Hepatocyte (in vitro differentiated cells): Measurements from ENCODE around the gene ACAP3. TPM values are rescaled to one million over a fixed set of nuclear protein-coding genes. Genes with fewer than 3 reads are reported as not detected.

Experiments
- DNase-seq: peaks from one replicate; pipeline ENCODE4 v3.0.0-alpha.2; 2016; ENCODE audit warnings: low spot score
- H2AFZ ChIP-seq: fragments of 200-600 bp; sonication (generic); 2 replicates; pipeline ENCODE4 v1.6.0; 2016; ENCODE audit warnings: antibody characterized with exemption, mild to moderate bottlenecking
- H3K27ac ChIP-seq: fragments of 200-600 bp; sonication (generic); 2 replicates; pipeline ENCODE4 v1.5.1; 2016; ENCODE audit warnings: mild to moderate bottlenecking
- H3K27me3 ChIP-seq: fragments of 200-600 bp; sonication (generic); 2 replicates; pipeline ENCODE4 v1.6.1; 2016
- H3K36me3 ChIP-seq: fragments of 200-600 bp; sonication (generic); replicated peaks from 2 replicates; pipeline ENCODE4 v1.5.1; 2016; ENCODE audit warnings: low read depth; ENCODE audit not compliant: insufficient read depth
- H3K4me1 ChIP-seq: fragments of 200-600 bp; sonication (generic); 2 replicates; pipeline ENCODE4 v1.5.1; 2016; ENCODE audit warnings: mild to moderate bottlenecking, moderate library complexity; ENCODE audit not compliant: insufficient read depth
- H3K4me2 ChIP-seq: fragments of 200-600 bp; sonication (generic); 2 replicates; pipeline ENCODE4 v1.6.0; 2016
- H3K4me3 ChIP-seq: fragments of 200-600 bp; sonication (generic); 2 replicates; pipeline ENCODE4 v1.5.1; 2016; ENCODE audit warnings: mild to moderate bottlenecking
- H3K79me2 ChIP-seq: fragments of 200-600 bp; sonication (generic); 2 replicates; pipeline ENCODE4 v1.6.0; 2017; ENCODE audit warnings: mild to moderate bottlenecking
- H3K9me2 ChIP-seq: fragments of 200-600 bp; sonication (generic); replicated peaks from 2 replicates; pipeline ENCODE4 v1.6.0; 2017; ENCODE audit warnings: mild to moderate bottlenecking; ENCODE audit not compliant: insufficient read depth
- H3K9me3 ChIP-seq: fragments of 200-600 bp; sonication (generic); 2 replicates; pipeline ENCODE4 v1.5.1; 2016; ENCODE audit warnings: low read depth, mild to moderate bottlenecking
- H4K20me1 ChIP-seq: fragments of 200-600 bp; sonication (generic); 2 replicates; pipeline ENCODE4 v1.6.0; 2016; ENCODE audit warnings: mild to moderate bottlenecking; ENCODE audit not compliant: insufficient read depth, poor library complexity, severe bottlenecking
- CTCF ChIP-seq: fragments of 200-600 bp; sonication (generic); IDR thresholded peaks from 2 replicates; pipeline ENCODE4 v1.5.1; 2016; ENCODE audit warnings: antibody characterized with exemption, mild to moderate bottlenecking; ENCODE audit not compliant: poor library complexity
- EZH2 ChIP-seq: fragments of 200-600 bp; sonication (generic); IDR thresholded peaks from 2 replicates; pipeline ENCODE4 v1.6.1; 2016; ENCODE audit warnings: antibody characterized with exemption, mild to moderate bottlenecking, borderline replicate concordance
- EZH2phosphoT487 ChIP-seq: fragments of 200-600 bp; sonication (generic); IDR thresholded peaks from one replicate; pipeline ENCODE4 v1.6.1; 2018; ENCODE audit warnings: antibody characterized with exemption, mild to moderate bottlenecking, low read depth, moderate library complexity; ENCODE audit not compliant: unreplicated experiment, severe bottlenecking
- WGBS: methylation state at CpG from one replicate; pipeline ENCODE4 v1.1.6; 2016; ENCODE audit warnings: low lambda C conversion rate; ENCODE audit errors: missing lambda C conversion rate; 5-methylcytosine and 5-hydroxymethylcytosine counted together
- polyA plus RNA-seq: library from polyadenylated mRNA; unstranded; fragments of >200 nt; fragmentation: Nextera tagmentation; extraction: Ambion mirVana; gene quantifications from 2 replicates; pipeline ENCODE4 v1.2.1, GENCODE V29; 2016
- total RNA-seq: library from RNA; depleted of rRNA; stranded (reverse); fragments of >200 nt; gene quantifications from 2 replicates; pipeline ENCODE4 v1.2.3, GENCODE V29; 2014

The ACAP3 gene
- total and polyA plus RNA-seq, 2 experiments from 2014 or later = 56.0 to 87.1 TPM

DNA sequence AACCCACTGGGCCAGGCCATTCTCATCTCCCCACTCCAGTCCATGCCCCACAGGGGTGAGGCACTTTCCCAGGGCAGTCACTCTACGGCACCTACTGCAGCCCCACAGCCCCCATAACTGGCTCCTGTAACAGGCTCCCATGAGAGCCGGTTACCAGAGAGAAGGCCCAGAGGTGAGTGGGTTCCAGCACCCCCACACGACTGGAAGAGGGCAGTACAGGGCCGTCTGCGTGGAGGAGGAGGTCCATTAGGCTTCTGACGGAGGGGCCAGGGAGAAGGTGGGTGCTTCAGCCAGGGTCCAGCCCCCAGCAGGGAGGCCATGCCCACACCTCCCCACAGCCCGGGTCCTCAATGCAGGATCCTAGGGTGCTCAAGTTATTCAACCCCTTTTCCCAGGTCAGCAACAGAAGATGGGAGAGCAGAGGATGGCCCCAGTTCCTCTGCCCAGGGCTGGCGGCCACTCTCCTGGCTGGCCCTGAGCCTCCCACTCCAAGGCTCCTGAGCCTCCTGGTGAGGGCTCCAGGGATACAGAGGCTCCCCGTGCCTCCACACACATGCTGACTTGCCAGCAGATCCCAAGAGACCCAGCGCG, 1.6 kb downstream of the ACAP3 start:
- peaks cover 63% of the 10 kb centered on the region for H3K79me2 ChIP-seq
- H2AFZ ChIP-seq = no peak overlapping the region
- DNase-seq = no peak
- H4K20me1 ChIP-seq = peaks cover 27% of the 10 kb centered on the region
- peaks cover 41% of the 10 kb centered on the region for H3K4me1 ChIP-seq
- no peaks in the 10 kb centered on the region for H3K9me2 ChIP-seq
- H3K36me3 ChIP-seq = no peaks in the 10 kb centered on the region
- H3K27ac ChIP-seq = peak overlapping the region; percentile 93
- no peak for TF ChIP-seq CTCF
- TF ChIP-seq EZH2 = no peak
- TF ChIP-seq EZH2phosphoT487 = no peak
- no peaks in the 10 kb centered on the region for H3K9me3 ChIP-seq
- 50% methylated on average over 11 of the region's 11 CpGs for WGBS
- H3K4me3 ChIP-seq = peak overlapping the region; percentile 29
- no peaks in the 10 kb centered on the region for H3K27me3 ChIP-seq
- peak overlapping the region; percentile 99 for H3K4me2 ChIP-seq

DNA sequence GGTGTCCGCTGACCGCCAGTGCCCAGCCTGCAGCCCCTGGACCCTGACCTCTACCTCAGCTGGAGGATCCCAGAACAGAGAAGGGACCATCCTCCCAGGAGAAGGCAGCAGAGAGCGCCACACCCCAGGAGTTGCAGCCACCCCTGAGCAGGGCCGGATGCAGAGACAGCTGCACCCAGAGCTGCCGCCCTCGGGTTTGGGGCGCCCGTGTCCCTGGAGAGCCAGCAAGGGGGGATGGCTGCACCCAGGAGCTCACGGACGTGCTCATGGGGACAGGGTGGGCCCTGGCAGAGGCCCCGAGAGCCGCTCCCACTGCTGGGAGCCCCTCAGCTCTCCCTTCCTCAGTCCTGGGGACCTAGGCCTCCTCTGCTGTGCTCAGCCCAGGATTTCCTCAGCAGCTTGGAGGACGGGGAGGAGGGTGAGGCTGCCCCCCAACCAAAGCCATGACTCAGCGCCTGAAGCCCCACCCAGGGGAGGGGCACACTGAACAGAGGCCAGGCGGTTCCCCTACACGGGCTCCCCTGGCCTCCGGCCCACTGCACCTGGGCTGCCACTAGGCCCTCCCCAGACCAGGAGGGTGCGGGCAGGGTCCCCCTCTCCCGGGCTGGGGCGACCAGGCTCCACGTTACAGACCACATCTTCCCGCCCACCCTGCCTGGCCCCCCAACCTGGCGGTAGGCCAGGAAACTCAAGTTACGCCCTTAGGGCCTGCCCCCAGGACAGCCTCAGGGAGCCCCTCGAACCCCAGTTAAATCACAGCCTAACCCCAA, 2.2 kb downstream of the ACAP3 start:
- Histone ChIP-seq H3K79me2 (peaks cover 63% of the 10 kb centered on the region), H3K4me1 (peaks cover 41% of the 10 kb centered on the region), H3K4me2 (peak overlapping the region; percentile 99), H3K36me3 (no peaks in the 10 kb centered on the region), H3K9me2 (no peaks in the 10 kb centered on the region), H3K27me3 (no peaks in the 10 kb centered on the region), H3K9me3 (no peaks in the 10 kb centered on the region), H4K20me1 (peaks cover 27% of the 10 kb centered on the region), H3K4me3 (peak overlapping the region; percentile 29), H3K27ac (peak overlapping the region; percentile 93), H2AFZ (no peak overlapping the region)
- DNase-seq = peak; percentile 90
- TF ChIP-seq CTCF = peak; percentile 11
- no peak for TF ChIP-seq EZH2phosphoT487
- WGBS = 61% methylated on average over 14 of the region's 25 CpGs

DNA sequence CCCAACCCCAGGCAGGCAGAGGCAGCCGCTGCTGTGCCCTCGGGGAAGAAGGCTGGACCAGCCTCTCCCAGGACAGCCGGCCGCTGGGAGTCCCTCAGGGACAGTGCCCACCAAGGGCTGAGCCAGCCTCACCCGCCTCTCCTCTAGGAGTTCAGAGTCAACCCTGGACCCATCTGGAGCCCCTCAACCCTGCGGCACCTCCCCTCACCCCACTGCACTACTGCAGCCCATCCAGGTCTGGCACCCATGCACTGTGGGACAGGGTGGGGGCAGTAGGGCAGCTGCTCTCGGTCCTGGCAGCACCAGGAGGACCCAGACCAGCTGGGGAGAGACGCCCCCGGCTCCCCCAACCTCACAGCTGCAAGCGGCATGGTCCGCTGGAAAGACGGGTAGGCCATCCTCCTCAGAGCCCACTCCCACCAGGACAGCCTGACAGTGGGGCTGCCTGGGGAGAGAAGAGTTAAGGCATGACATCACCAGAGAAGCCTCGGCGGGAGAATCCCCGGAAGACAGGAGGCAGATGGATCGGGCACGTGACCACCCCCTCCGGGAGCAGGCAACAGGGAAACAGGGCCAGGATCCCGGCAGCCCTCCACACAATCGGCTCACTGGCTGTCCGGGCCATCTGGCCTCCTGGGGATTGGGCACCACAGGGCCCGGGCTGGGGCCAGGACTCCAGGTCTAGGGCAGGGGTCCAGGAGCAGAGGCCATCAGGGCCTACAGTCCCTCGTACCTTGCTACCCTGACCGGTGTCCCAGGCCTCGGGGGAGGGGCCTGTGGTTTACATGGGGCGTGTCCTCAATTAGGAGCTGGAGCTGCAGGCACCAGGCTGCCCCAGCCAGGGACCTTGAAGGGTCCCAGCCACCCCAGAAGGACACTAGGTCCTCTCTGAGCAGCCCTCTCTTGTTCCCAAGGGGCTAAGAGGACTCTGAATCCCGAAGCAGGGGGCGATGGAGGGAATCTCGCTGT, 3.1 kb downstream of the ACAP3 start:
- Histone ChIP-seq H3K4me2 (peak overlapping the region; percentile 99), H3K9me2 (no peaks in the 10 kb centered on the region), H3K4me3 (peak overlapping the region; percentile 15), H3K4me1 (peaks cover 37% of the 10 kb centered on the region), H4K20me1 (peaks cover 29% of the 10 kb centered on the region), H3K27me3 (no peaks in the 10 kb centered on the region), H3K9me3 (no peaks in the 10 kb centered on the region), H3K36me3 (no peaks in the 10 kb centered on the region), H3K27ac (peak overlapping the region; percentile 93), H2AFZ (no peak overlapping the region), H3K79me2 (peaks cover 54% of the 10 kb centered on the region)
- no peak for TF ChIP-seq EZH2phosphoT487
- TF ChIP-seq CTCF = no peak
- no peak for TF ChIP-seq EZH2
- peak; percentile 89 for DNase-seq
- 30% methylated on average over 29 of the region's 29 CpGs for WGBS
